Endodermal cell (in vitro differentiated cells): ENCODE results near the gene ARL2BP. TPM values are rescaled to one million over a fixed set of nuclear protein-coding genes. Genes with fewer than 3 reads are reported as not detected.

ENCODE experiments used
- DNase-seq: peaks from one replicate; pipeline ENCODE4 v3.0.0-alpha.2; 2017
- H3K27ac ChIP-seq: 2 replicates; pipeline ENCODE4 v1.5.1; 2013; ENCODE audit warnings: mild to moderate bottlenecking, low read depth, low read length, moderate library complexity
- H3K27me3 ChIP-seq: 2 replicates; pipeline ENCODE4 v1.6.1; 2013; ENCODE audit warnings: mild to moderate bottlenecking, low read length, moderate library complexity; ENCODE audit not compliant: insufficient read depth, control insufficient read depth, poor library complexity, severe bottlenecking
- H3K36me3 ChIP-seq: 2 replicates; pipeline ENCODE4 v1.7.0; 2013; ENCODE audit warnings: mild to moderate bottlenecking, low read length, moderate library complexity; ENCODE audit not compliant: control insufficient read depth, insufficient read depth
- H3K4me1 ChIP-seq: one replicate; pipeline ENCODE4 v1.7.0; 2013; ENCODE audit warnings: low read length; ENCODE audit not compliant: control insufficient read depth, insufficient read depth
- H3K4me3 ChIP-seq: 2 replicates; pipeline ENCODE4 v1.5.1; 2013; ENCODE audit warnings: mild to moderate bottlenecking, low read length, moderate library complexity
- H3K9ac ChIP-seq: 2 replicates; pipeline ENCODE4 v1.6.1; 2013; ENCODE audit warnings: mild to moderate bottlenecking, low read length, moderate library complexity; ENCODE audit not compliant: poor library complexity, severe bottlenecking; ENCODE audit errors: extremely low read depth
- H3K9me3 ChIP-seq: 2 replicates; pipeline ENCODE4 v1.6.1; 2013; ENCODE audit warnings: mild to moderate bottlenecking, low read length, moderate library complexity; ENCODE audit not compliant: control insufficient read depth
- H3K27ac Mint-ChIP-seq: 2 replicates; pipeline ENCODE4 v1.8.0; 2020; ENCODE audit warnings: mixed read lengths
- H3K27me3 Mint-ChIP-seq: 2 replicates; pipeline ENCODE4 v1.8.0; 2021; ENCODE audit warnings: mild to moderate bottlenecking, mixed read lengths; ENCODE audit not compliant: insufficient read depth
- H3K36me3 Mint-ChIP-seq: 2 replicates; pipeline ENCODE4 v1.8.0; 2020; ENCODE audit warnings: low read depth, mixed read lengths
- H3K4me1 Mint-ChIP-seq: 2 replicates; pipeline ENCODE4 v1.8.0; 2020; ENCODE audit warnings: mixed read lengths
- H3K4me3 Mint-ChIP-seq: 2 replicates; pipeline ENCODE4 v1.8.0; 2020; ENCODE audit warnings: mild to moderate bottlenecking, moderate library complexity, mixed read lengths
- H3K9me3 Mint-ChIP-seq: 2 replicates; pipeline ENCODE4 v1.8.0; 2020; ENCODE audit warnings: mild to moderate bottlenecking, mixed read lengths
- WGBS, 2 experiments: methylation state at CpG; one replicate each; pipeline versions ENCODE4 v1.1.5 to v1.1.7; 2013; ENCODE audit warnings: missing lambda C conversion rate in 2 of 2, mixed read lengths in 1 of 2; ENCODE audit not compliant: insufficient coverage in 1 of 2, insufficient read length in 1 of 2; 5-methylcytosine and 5-hydroxymethylcytosine counted together
- total RNA-seq, 2 donors: library from RNA; stranded (reverse); fragmentation: NEBNext Ultra II Directional in 1 of 2; extraction: Animal tissue kit (Norgen Biotek cat#: 25700) in 1 of 2; gene quantifications; 2 replicates in 1 of 2; 3 replicates in 1 of 2; pipeline ENCODE4 v1.2.1, GENCODE V29; 2021
- TF ChIP-seq, protein P1 (sequence below): fragments of 200-600 bp; sonication (generic); conservative IDR thresholded peaks from 2 replicates; pipeline ENCODE4 v1.5.0; 2021; ENCODE audit warnings: antibody characterized with exemption, mild to moderate bottlenecking

ARL2BP gene
- total RNA-seq, 2 donors from 2014 or later: 22.6 to 31.3 TPM

DNA sequence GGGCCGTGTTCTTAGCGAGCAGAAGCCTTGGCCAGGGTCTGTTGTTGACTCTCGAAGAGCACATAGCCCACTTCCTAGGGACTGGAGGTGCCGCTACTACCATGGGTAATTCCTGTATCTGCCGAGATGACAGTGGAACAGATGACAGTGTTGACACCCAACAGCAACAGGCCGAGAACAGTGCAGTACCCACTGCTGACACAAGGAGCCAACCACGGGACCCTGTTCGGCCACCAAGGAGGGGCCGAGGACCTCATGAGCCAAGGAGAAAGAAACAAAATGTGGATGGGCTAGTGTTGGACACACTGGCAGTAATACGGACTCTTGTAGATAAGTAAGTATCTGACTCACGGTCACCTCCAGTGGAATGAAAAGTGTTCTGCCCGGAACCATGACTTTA, 40.4 kb upstream of the ARL2BP start:
- H3K4me1 ChIP-seq: peaks cover 7% of the 10 kb centered on the region
- H3K4me1 Mint-ChIP-seq: peaks cover 2% of the 10 kb centered on the region
- H3K27me3 Mint-ChIP-seq: no peaks in the 10 kb centered on the region
- peaks cover 60% of the 10 kb centered on the region for H3K36me3 ChIP-seq
- H3K36me3 Mint-ChIP-seq: peaks cover 55% of the 10 kb centered on the region
- H3K9me3 ChIP-seq: peaks cover 3% of the 10 kb centered on the region
- no peaks in the 10 kb centered on the region for H3K27me3 ChIP-seq
- peak; percentile 76 for DNase-seq
- no peak overlapping the region for H3K27ac Mint-ChIP-seq
- no peak overlapping the region for H3K4me3 ChIP-seq
- 94 to 95% methylated on average over 11 to 12 of the region's 12 CpGs for WGBS, 2 experiments
- TF ChIP-seq, protein P1, sequence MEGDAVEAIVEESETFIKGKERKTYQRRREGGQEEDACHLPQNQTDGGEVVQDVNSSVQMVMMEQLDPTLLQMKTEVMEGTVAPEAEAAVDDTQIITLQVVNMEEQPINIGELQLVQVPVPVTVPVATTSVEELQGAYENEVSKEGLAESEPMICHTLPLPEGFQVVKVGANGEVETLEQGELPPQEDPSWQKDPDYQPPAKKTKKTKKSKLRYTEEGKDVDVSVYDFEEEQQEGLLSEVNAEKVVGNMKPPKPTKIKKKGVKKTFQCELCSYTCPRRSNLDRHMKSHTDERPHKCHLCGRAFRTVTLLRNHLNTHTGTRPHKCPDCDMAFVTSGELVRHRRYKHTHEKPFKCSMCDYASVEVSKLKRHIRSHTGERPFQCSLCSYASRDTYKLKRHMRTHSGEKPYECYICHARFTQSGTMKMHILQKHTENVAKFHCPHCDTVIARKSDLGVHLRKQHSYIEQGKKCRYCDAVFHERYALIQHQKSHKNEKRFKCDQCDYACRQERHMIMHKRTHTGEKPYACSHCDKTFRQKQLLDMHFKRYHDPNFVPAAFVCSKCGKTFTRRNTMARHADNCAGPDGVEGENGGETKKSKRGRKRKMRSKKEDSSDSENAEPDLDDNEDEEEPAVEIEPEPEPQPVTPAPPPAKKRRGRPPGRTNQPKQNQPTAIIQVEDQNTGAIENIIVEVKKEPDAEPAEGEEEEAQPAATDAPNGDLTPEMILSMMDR: peak; percentile 62
- H3K27ac ChIP-seq: no peak overlapping the region
- H3K9ac ChIP-seq: no peak overlapping the region
- H3K4me3 Mint-ChIP-seq: no peak overlapping the region
- H3K9me3 Mint-ChIP-seq: peaks cover 19% of the 10 kb centered on the region

DNA sequence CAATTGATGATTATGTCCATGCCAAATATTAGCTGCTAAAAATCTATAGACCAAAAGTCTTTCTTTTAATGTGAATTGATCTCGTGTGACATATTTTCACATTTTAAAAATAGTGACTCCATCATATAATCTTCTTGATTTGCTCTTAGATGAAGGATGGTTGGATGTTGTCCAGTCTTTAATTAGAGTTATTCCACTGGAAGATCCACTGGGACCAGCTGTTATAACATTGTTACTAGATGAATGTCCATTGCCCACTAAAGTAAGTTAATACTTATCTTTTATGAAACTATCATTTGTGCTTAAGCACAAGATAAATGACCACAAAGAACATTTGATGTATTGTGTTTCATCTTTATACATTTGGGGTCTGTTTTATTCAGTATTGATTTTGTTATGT, 36.1 kb upstream of the ARL2BP start:
- Histone ChIP-seq H3K36me3 (peaks cover 94% of the 10 kb centered on the region), H3K27me3 (no peaks in the 10 kb centered on the region), H3K9ac (no peak overlapping the region), H3K4me1 (peaks cover 7% of the 10 kb centered on the region), H3K27ac (no peak overlapping the region), H3K4me3 (no peak overlapping the region), H3K9me3 (no peaks in the 10 kb centered on the region)
- no peaks in the 10 kb centered on the region for H3K27me3 Mint-ChIP-seq
- peaks cover 2% of the 10 kb centered on the region for H3K4me1 Mint-ChIP-seq
- peaks cover 73% of the 10 kb centered on the region for H3K36me3 Mint-ChIP-seq
- no CpG with 5 or more reads among the region's 1 CpG for WGBS, 2 experiments
- H3K4me3 Mint-ChIP-seq: no peak overlapping the region
- TF ChIP-seq, protein P1: no peak
- no peak overlapping the region for H3K27ac Mint-ChIP-seq
- no peak for DNase-seq
- no peaks in the 10 kb centered on the region for H3K9me3 Mint-ChIP-seq

DNA sequence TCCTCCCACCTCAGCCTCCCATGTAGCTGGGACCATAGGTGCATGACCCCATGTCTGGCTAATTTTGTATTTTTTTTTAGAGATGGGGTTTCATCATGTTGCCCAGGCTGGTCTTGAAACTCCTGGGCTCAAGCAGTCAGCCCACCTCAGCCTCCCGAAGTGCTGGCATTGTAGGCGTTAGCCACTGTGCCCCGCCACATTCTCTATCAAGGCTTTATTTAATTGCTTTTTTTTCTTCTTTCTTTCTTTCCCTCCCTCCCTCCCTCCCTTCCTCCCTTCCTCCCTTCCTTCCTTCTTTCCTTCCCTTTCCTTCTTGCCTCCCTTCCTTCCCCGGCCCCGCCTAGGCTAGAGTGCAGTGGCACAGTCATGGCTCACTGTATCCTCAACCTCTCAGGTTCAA, 35.3 kb upstream of the ARL2BP start:
- no peak overlapping the region for H3K27ac ChIP-seq
- H3K27me3 ChIP-seq: no peaks in the 10 kb centered on the region
- Mint-ChIP-seq H3K27me3 (no peaks in the 10 kb centered on the region), H3K9me3 (no peaks in the 10 kb centered on the region), H3K36me3 (peaks cover 76% of the 10 kb centered on the region), H3K27ac (no peak overlapping the region), H3K4me1 (no peaks in the 10 kb centered on the region), H3K4me3 (no peak overlapping the region)
- TF ChIP-seq, protein P1: no peak
- H3K4me3 ChIP-seq: no peak overlapping the region
- 96 to 97% methylated on average over 3 to 5 of the region's 5 CpGs for WGBS, 2 experiments
- peaks cover 95% of the 10 kb centered on the region for H3K36me3 ChIP-seq
- peaks cover 5% of the 10 kb centered on the region for H3K4me1 ChIP-seq
- H3K9ac ChIP-seq: no peak overlapping the region
- no peaks in the 10 kb centered on the region for H3K9me3 ChIP-seq
- no peak for DNase-seq
